Measurements from ENCODE around the gene TTC34.

The TTC34 gene

DNA sequence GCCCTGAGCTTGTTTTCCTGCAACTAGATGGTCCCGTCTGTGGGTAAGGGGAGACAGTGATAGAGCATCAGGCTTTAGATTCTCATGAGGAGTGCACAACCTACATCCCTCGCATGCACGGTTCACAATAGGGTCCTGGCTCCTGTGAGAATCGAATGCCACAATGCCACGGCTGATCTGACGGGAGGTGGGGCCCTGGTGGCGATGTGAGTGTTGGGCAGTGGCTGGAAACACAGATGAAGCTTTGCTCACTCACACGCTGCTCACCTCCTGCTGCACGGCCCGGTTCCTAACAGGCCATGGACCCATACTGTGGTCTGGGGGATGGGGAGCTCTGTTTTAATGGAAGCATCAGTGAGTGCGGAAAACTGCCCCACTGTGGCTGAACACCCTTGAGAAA is 35.8 kb upstream of the TTC34 start:
- no peak overlapping the region for H2BK120ac ChIP-seq (ENCODE audit: low read depth, low read length)
- H3K4me3 ChIP-seq (ENCODE audit: insufficient read depth in 1 of 2, low read depth in 1 of 2, low read length in 2 of 2) = no peak overlapping the region
- H3K36me3 ChIP-seq (ENCODE audit: control insufficient read depth in 1 of 2, insufficient read depth in 2 of 2, low read depth in 1 of 2, low read length in 2 of 2) = no peaks in the 10 kb centered on the region
- H3K9ac ChIP-seq (ENCODE audit: low read length) = no peak overlapping the region
- H4K8ac ChIP-seq (ENCODE audit: low read length) = no peak overlapping the region
- H2BK15ac ChIP-seq (ENCODE audit: low read depth, poor library complexity, severe bottlenecking) = no peak overlapping the region
- H3K27me3 ChIP-seq (ENCODE audit: control insufficient read depth in 1 of 2, insufficient read depth in 1 of 2, low read length in 2 of 2) = no peaks in the 10 kb centered on the region
- H2BK12ac ChIP-seq (ENCODE audit: low read length in 2 of 2) = no peak overlapping the region
- H3K4me2 ChIP-seq (ENCODE audit: low read length, poor library complexity, severe bottlenecking) = no peak overlapping the region
- no peak overlapping the region for H2BK5ac ChIP-seq (ENCODE audit: low read depth, low read length, poor library complexity, severe bottlenecking)
- no peak overlapping the region for H3K18ac ChIP-seq (ENCODE audit: low read depth in 1 of 2, low read length in 2 of 2)
- H3K4me1 ChIP-seq (ENCODE audit: control insufficient read depth, insufficient read depth, low read depth, low read length) = no peaks in the 10 kb centered on the region
- H3K27ac ChIP-seq (ENCODE audit: low read length, poor library complexity, severe bottlenecking) = no peak overlapping the region
- H3K9me3 ChIP-seq (ENCODE audit: control insufficient read depth, low read length) = no peaks in the 10 kb centered on the region
- WGBS = 62% methylated on average over 11 of the region's 11 CpGs
- no peak overlapping the region for H4K91ac ChIP-seq (ENCODE audit: low read length)
- H3K79me1 ChIP-seq (replicated peaks; ENCODE audit: low read length, poor library complexity, severe bottlenecking) = no peaks in the 10 kb centered on the region
- no peak overlapping the region for H3K4ac ChIP-seq (ENCODE audit: low read depth in 1 of 2, low read length in 2 of 2)
- H2AFZ ChIP-seq (ENCODE audit: low read depth, low read length) = peak overlapping the region; percentile 23
- no peak for DNase-seq
- no peak overlapping the region for H3K14ac ChIP-seq (ENCODE audit: low read length in 2 of 2)
- no peak overlapping the region for H3K23ac ChIP-seq (ENCODE audit: low read length in 2 of 2)
- no peak overlapping the region for H2AK5ac ChIP-seq (ENCODE audit: low read length, severe bottlenecking)

DNA sequence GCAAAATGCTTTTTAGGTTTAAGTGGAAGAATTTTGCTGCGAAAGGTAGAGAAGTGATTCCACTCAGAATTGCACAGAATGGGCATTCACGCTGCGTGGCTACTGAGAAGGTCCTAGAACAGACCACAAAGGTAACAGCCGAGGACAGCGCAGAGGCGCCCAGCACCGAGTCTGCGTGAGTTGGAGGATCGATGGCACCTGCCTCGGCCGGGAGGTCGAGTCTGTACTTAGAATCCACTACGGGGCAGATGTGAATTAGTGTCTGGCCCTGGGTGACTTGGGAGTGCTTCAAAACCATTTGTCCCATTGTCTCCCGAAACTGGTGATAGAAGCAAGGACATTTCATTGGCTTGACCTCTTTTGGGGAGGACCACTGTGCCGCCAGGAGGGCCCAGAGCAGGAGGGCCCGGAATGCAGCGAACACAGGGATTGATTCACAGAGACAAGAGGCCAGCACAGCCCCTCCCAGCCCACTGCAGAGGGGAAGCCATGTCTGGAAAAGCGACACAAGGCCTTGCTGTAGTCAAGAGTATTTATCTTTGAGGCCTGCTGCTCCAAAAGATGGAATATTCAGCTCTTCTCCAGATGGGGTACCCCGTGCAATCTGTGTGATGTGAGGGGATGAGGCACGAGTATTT is 35.0 kb upstream of the TTC34 start:
- Histone ChIP-seq H3K36me3 (ENCODE audit: control insufficient read depth in 1 of 2, insufficient read depth in 2 of 2, low read depth in 1 of 2, low read length in 2 of 2) (no peaks in the 10 kb centered on the region), H3K27ac (ENCODE audit: low read length, poor library complexity, severe bottlenecking) (no peak overlapping the region), H3K4ac (ENCODE audit: low read depth in 1 of 2, low read length in 2 of 2) (no peak overlapping the region), H2BK5ac (ENCODE audit: low read depth, low read length, poor library complexity, severe bottlenecking) (no peak overlapping the region), H3K23ac (ENCODE audit: low read length in 2 of 2) (no peak overlapping the region), H2BK12ac (ENCODE audit: low read length in 2 of 2) (no peak overlapping the region), H2AFZ (ENCODE audit: low read depth, low read length) (no peak overlapping the region), H3K4me3 (ENCODE audit: insufficient read depth in 1 of 2, low read depth in 1 of 2, low read length in 2 of 2) (no peak overlapping the region), H3K9me3 (ENCODE audit: control insufficient read depth, low read length) (no peaks in the 10 kb centered on the region), H3K14ac (ENCODE audit: low read length in 2 of 2) (no peak overlapping the region), H3K18ac (ENCODE audit: low read depth in 1 of 2, low read length in 2 of 2) (no peak overlapping the region), H4K91ac (ENCODE audit: low read length) (no peak overlapping the region), H2BK15ac (ENCODE audit: low read depth, poor library complexity, severe bottlenecking) (no peak overlapping the region), H3K4me1 (ENCODE audit: control insufficient read depth, insufficient read depth, low read depth, low read length) (no peaks in the 10 kb centered on the region), H2BK120ac (ENCODE audit: low read depth, low read length) (no peak overlapping the region), H3K9ac (ENCODE audit: low read length) (no peak overlapping the region), H3K4me2 (ENCODE audit: low read length, poor library complexity, severe bottlenecking) (no peak overlapping the region), H2AK5ac (ENCODE audit: low read length, severe bottlenecking) (no peak overlapping the region), H3K79me1 (replicated peaks; ENCODE audit: low read length, poor library complexity, severe bottlenecking) (no peaks in the 10 kb centered on the region), H4K8ac (ENCODE audit: low read length) (no peak overlapping the region), H3K27me3 (ENCODE audit: control insufficient read depth in 1 of 2, insufficient read depth in 1 of 2, low read length in 2 of 2) (no peaks in the 10 kb centered on the region)
- 78% methylated on average over 20 of the region's 20 CpGs for WGBS
- DNase-seq = no peak

DNA sequence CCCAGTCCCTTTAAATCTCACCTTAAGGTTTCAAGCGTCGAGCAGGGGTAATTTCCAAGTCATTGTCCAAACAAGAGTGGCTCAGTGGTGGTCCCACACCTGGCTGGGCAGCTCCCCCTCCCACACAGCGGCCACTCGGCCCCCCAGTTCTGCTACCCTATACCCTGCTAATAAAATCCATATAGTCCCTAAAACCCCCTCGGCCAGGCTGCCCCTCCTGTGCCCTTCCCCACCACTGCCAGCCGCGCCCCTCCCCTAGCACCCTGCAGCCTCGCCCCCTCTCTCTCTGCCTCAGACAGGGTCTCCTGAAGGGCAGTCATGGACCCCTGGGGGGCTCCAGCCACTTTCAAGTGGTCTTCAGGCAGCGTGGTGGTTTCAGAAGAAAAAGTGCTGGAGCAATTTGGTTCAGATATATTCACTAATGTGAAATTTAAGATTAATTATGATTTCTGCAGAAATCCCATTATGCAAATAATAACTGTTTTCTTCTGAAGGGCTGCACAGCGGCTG is 34.2 kb upstream of the TTC34 start:
- Histone ChIP-seq H3K18ac (ENCODE audit: low read depth in 1 of 2, low read length in 2 of 2) (no peak overlapping the region), H3K4ac (ENCODE audit: low read depth in 1 of 2, low read length in 2 of 2) (no peak overlapping the region), H3K27ac (ENCODE audit: low read length, poor library complexity, severe bottlenecking) (no peak overlapping the region), H2BK15ac (ENCODE audit: low read depth, poor library complexity, severe bottlenecking) (no peak overlapping the region), H3K9ac (ENCODE audit: low read length) (no peak overlapping the region), H2BK5ac (ENCODE audit: low read depth, low read length, poor library complexity, severe bottlenecking) (no peak overlapping the region), H3K79me1 (replicated peaks; ENCODE audit: low read length, poor library complexity, severe bottlenecking) (no peaks in the 10 kb centered on the region), H2AK5ac (ENCODE audit: low read length, severe bottlenecking) (no peak overlapping the region), H3K4me2 (ENCODE audit: low read length, poor library complexity, severe bottlenecking) (no peak overlapping the region), H4K8ac (ENCODE audit: low read length) (no peak overlapping the region), H4K91ac (ENCODE audit: low read length) (no peak overlapping the region), H3K23ac (ENCODE audit: low read length in 2 of 2) (no peak overlapping the region), H3K4me1 (ENCODE audit: control insufficient read depth, insufficient read depth, low read depth, low read length) (no peaks in the 10 kb centered on the region), H3K4me3 (ENCODE audit: insufficient read depth in 1 of 2, low read depth in 1 of 2, low read length in 2 of 2) (no peak overlapping the region), H3K9me3 (ENCODE audit: control insufficient read depth, low read length) (no peaks in the 10 kb centered on the region), H2AFZ (ENCODE audit: low read depth, low read length) (no peak overlapping the region), H3K27me3 (ENCODE audit: control insufficient read depth in 1 of 2, insufficient read depth in 1 of 2, low read length in 2 of 2) (no peaks in the 10 kb centered on the region), H2BK12ac (ENCODE audit: low read length in 2 of 2) (no peak overlapping the region), H2BK120ac (ENCODE audit: low read depth, low read length) (no peak overlapping the region), H3K14ac (ENCODE audit: low read length in 2 of 2) (no peak overlapping the region), H3K36me3 (ENCODE audit: control insufficient read depth in 1 of 2, insufficient read depth in 2 of 2, low read depth in 1 of 2, low read length in 2 of 2) (no peaks in the 10 kb centered on the region)
- DNase-seq = no peak
- WGBS = 68% methylated on average over 9 of the region's 10 CpGs

DNA sequence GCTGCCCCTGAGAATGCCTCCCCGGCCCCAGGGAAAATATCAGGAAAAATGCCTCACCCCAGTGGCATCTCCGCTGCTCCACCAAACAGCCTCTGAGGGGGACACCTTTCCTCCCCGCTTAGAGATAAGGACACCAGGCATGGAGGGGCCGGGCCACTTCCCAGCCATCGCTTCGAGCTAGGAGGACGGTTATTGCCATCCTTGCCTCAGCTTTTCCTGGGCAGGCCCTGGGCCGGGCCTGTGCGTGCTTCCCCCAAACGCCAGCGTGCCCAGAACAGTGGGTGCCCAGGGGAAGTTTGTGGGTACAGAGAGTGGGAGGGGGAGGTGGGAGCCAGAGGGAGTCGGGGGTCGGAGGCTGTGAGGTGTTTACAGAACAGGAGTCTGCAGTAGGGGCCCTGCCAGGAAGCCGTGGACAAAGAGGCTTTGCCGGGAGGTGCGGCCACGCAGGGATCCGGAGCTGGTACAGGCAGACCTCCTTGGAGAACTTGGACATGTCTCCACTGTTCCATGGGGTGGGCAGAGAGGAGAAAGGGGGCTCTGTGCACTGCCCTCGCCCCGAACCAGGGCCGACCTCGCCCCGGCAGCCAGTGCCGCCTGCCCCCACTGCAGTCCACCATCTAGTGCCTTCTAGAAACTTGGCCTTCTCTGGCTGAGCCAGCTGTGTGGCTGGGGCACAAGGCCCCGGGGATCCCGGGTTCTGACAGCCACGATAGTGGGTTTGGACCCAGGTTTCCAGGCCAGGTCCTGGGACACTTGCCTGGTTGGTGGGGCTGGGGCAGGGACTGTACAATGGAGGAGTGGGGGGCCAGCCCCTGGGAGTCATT is 33.5 kb upstream of the TTC34 start:
- Histone ChIP-seq H3K9ac (ENCODE audit: low read length) (no peak overlapping the region), H3K23ac (ENCODE audit: low read length in 2 of 2) (no peak overlapping the region)

More for the DNA sequence above, 33.5 kb upstream of the TTC34 start:
- Histone ChIP-seq H2AFZ (ENCODE audit: low read depth, low read length) (no peak overlapping the region), H3K27ac (ENCODE audit: low read length, poor library complexity, severe bottlenecking) (no peak overlapping the region), H4K8ac (ENCODE audit: low read length) (no peak overlapping the region), H3K4me1 (ENCODE audit: control insufficient read depth, insufficient read depth, low read depth, low read length) (no peaks in the 10 kb centered on the region), H3K4me2 (ENCODE audit: low read length, poor library complexity, severe bottlenecking) (no peak overlapping the region), H2AK5ac (ENCODE audit: low read length, severe bottlenecking) (no peak overlapping the region), H2BK15ac (ENCODE audit: low read depth, poor library complexity, severe bottlenecking) (no peak overlapping the region), H3K4me3 (ENCODE audit: insufficient read depth in 1 of 2, low read depth in 1 of 2, low read length in 2 of 2) (no peak overlapping the region), H3K14ac (ENCODE audit: low read length in 2 of 2) (no peak overlapping the region), H2BK12ac (ENCODE audit: low read length in 2 of 2) (no peak overlapping the region), H3K79me1 (replicated peaks; ENCODE audit: low read length, poor library complexity, severe bottlenecking) (no peaks in the 10 kb centered on the region), H2BK120ac (ENCODE audit: low read depth, low read length) (no peak overlapping the region), H4K91ac (ENCODE audit: low read length) (no peak overlapping the region), H2BK5ac (ENCODE audit: low read depth, low read length, poor library complexity, severe bottlenecking) (no peak overlapping the region), H3K27me3 (ENCODE audit: control insufficient read depth in 1 of 2, insufficient read depth in 1 of 2, low read length in 2 of 2) (no peaks in the 10 kb centered on the region), H3K18ac (ENCODE audit: low read depth in 1 of 2, low read length in 2 of 2) (no peak overlapping the region), H3K9me3 (ENCODE audit: control insufficient read depth, low read length) (no peaks in the 10 kb centered on the region), H3K4ac (ENCODE audit: low read depth in 1 of 2, low read length in 2 of 2) (no peak overlapping the region), H3K36me3 (ENCODE audit: control insufficient read depth in 1 of 2, insufficient read depth in 2 of 2, low read depth in 1 of 2, low read length in 2 of 2) (no peaks in the 10 kb centered on the region)
- WGBS = 88% methylated on average over 27 of the region's 27 CpGs
- DNase-seq = no peak

Data from mesenchymal stem cell (in vitro differentiated cells and primary cell).